SK-N-SH (cell line): ENCODE measurements around the gene SNX12. TPM values are rescaled to one million over a fixed set of nuclear protein-coding genes. Genes with fewer than 3 reads are reported as not detected.

Experiments used
- CTCF ChIA-PET: fragments of 300-600, 350-600 bp; formaldehyde crosslinking; extraction: SDS; loops from one replicate; lab custom pipeline; 2021; lab: Yijun Ruan, JAX
- POLR2A ChIA-PET: fragments of 350-600 bp; sonication (Branson Sonifier 250); formaldehyde crosslinking; extraction: SDS; loops from one replicate; lab custom pipeline; 2020; ENCODE audit warnings: antibody characterized with exemption, inconsistent platforms; lab: Yijun Ruan, JAX
- DNase-seq: peaks from one replicate; pipeline ENCODE4 v3.0.0; 2012
- H2AFZ ChIP-seq: fragments of 200-600 bp; sonication (generic); 2 replicates; pipeline ENCODE4 v1.8.1; 2016; ENCODE audit warnings: antibody characterized with exemption, mild to moderate bottlenecking, low read depth
- H3F3A ChIP-seq: fragments of 200-600 bp; sonication (generic); replicated peaks from 2 replicates; pipeline ENCODE3; 2016; ENCODE audit warnings: antibody characterized with exemption, mild to moderate bottlenecking; ENCODE audit not compliant: insufficient read depth
- H3K27ac ChIP-seq, 2 experiments: fragments of 200-500 bp in 1 of 2; fragments of 200-600 bp in 1 of 2; sonication (Bioruptor generic) in 1 of 2; sonication (generic), shearing (Covaris generic) in 1 of 2; 2 replicates each; pipeline versions ENCODE4 v1.5.1 to v1.6.1; 2014 to 2016; ENCODE audit warnings: low read depth in 2 of 2, inconsistent platforms in 1 of 2, low read length in 1 of 2, mild to moderate bottlenecking in 1 of 2, mixed read lengths in 1 of 2
- H3K27me3 ChIP-seq: fragments of 200-600 bp; sonication (generic), shearing (Covaris generic); 2 replicates; pipeline ENCODE4 v1.6.1; 2016; ENCODE audit warnings: mixed run types; ENCODE audit not compliant: insufficient read depth
- H3K36me3 ChIP-seq, 2 experiments: fragments of 200-500 bp in 1 of 2; fragments of 200-600 bp in 1 of 2; sonication (Bioruptor generic) in 1 of 2; sonication (generic) in 1 of 2; replicated peaks in 1 of 2; 2 replicates each; pipeline versions ENCODE3 to v1.5.1; 2014 to 2016; ENCODE audit warnings: low read length in 1 of 2, mild to moderate bottlenecking in 1 of 2; ENCODE audit not compliant: insufficient read depth in 2 of 2, control insufficient read depth in 1 of 2
- H3K4me1 ChIP-seq, 2 experiments: fragments of 200-500 bp in 1 of 2; fragments of 200-600 bp in 1 of 2; sonication (Bioruptor generic) in 1 of 2; sonication (generic), shearing (Covaris generic) in 1 of 2; 2 replicates each; pipeline versions ENCODE4 v1.5.1 to v1.6.1; 2014 to 2016; ENCODE audit warnings: low read depth in 1 of 2, low read length in 1 of 2, mixed run types in 1 of 2; ENCODE audit not compliant: insufficient read depth in 2 of 2, control insufficient read depth in 1 of 2
- H3K4me2 ChIP-seq: fragments of 200-600 bp; sonication (generic), shearing (Covaris generic); 2 replicates; pipeline ENCODE4 v1.6.1; 2017; ENCODE audit warnings: mixed run types
- H3K4me3 ChIP-seq, 2 experiments: fragments of 200-500 bp in 1 of 2; fragments of 200-600 bp in 1 of 2; sonication (Bioruptor generic) in 1 of 2; sonication (generic), shearing (Covaris generic) in 1 of 2; 2 replicates each; pipeline versions ENCODE4 v1.5.1 to v1.8.1; 2014 to 2016; ENCODE audit warnings: low read depth in 2 of 2, inconsistent platforms in 1 of 2, low read length in 1 of 2, mild to moderate bottlenecking in 1 of 2, mixed read lengths in 1 of 2, moderate library complexity in 1 of 2
- H3K79me2 ChIP-seq: fragments of 200-600 bp; sonication (generic); 2 replicates; pipeline ENCODE4 v1.8.1; 2017; ENCODE audit warnings: mild to moderate bottlenecking; ENCODE audit not compliant: insufficient read depth
- H3K9ac ChIP-seq: fragments of 200-600 bp; sonication (generic); 2 replicates; pipeline ENCODE4 v1.6.1; 2017; ENCODE audit warnings: mixed run types
- H3K9me2 ChIP-seq: fragments of 200-600 bp; sonication (generic); 2 replicates; pipeline ENCODE4 v1.6.1; 2017; ENCODE audit warnings: mixed run types
- H3K9me3 ChIP-seq: fragments of 200-600 bp; sonication (generic); 2 replicates; pipeline ENCODE4 v1.6.1; 2017; ENCODE audit warnings: mixed run types, mild to moderate bottlenecking, moderate library complexity
- H4K20me1 ChIP-seq: fragments of 200-600 bp; sonication (generic); 2 replicates; pipeline ENCODE4 v1.6.1; 2017; ENCODE audit warnings: mild to moderate bottlenecking, mixed run types; ENCODE audit not compliant: insufficient read depth
- ELF1 ChIP-seq: IDR thresholded peaks from 2 replicates; pipeline ENCODE4 v1.4.0; 2012
- GABPA ChIP-seq: IDR thresholded peaks from 2 replicates; pipeline ENCODE4 v1.4.0; 2012; ENCODE audit warnings: low read depth, mild to moderate bottlenecking
- GATA2 ChIP-seq: sonication (generic); formaldehyde crosslinking; IDR thresholded peaks from 2 replicates; pipeline ENCODE4 v1.5.0; 2020; ENCODE audit warnings: mild to moderate bottlenecking, missing genetic modification reagents
- RCOR1 ChIP-seq: fragments of 150-350 bp; IDR thresholded peaks from 2 replicates; pipeline ENCODE4 v1.6.1; 2017; ENCODE audit warnings: antibody characterized with exemption, low read length
- REST ChIP-seq: IDR thresholded peaks from 2 replicates; pipeline ENCODE4 v1.6.1; 2012; ENCODE audit warnings: mild to moderate bottlenecking, low read depth, low read length, moderate library complexity
- SMC3 ChIP-seq: IDR thresholded peaks from 2 replicates; pipeline ENCODE4 v1.6.1; 2012; ENCODE audit warnings: low read depth, low read length, improper control_type of control experiment
- TCF12 ChIP-seq: IDR thresholded peaks from 2 replicates; pipeline ENCODE4 v1.4.0; 2012
- YY1 ChIP-seq: IDR thresholded peaks from 2 replicates; pipeline ENCODE4 v1.4.0; 2012; ENCODE audit warnings: low read depth, mild to moderate bottlenecking
- WGBS: methylation state at CpG from one replicate; pipeline ENCODE4 v1.1.6; 2017; ENCODE audit warnings: low lambda C conversion rate; 5-methylcytosine and 5-hydroxymethylcytosine counted together
- polyA plus RNA-seq, 3 experiments: library from polyadenylated mRNA; depleted of rRNA; stranded (reverse); fragments of >200 nt; gene quantifications; 2 replicates each; pipeline ENCODE4 v1.2.3, GENCODE V29; 2012

The SNX12 gene
- polyA plus RNA-seq, 1 of the 3 experiments (the other 2 are of a cell fraction), result 39.8 TPM

GRCh38 chrX:71117358-71117757, 49.2 kb upstream of the SNX12 start (continued):
- TF ChIP-seq REST, result no peak
- no peak for TF ChIP-seq SMC3
- no peak for TF ChIP-seq ELF1
- no peak for TF ChIP-seq YY1
- TF ChIP-seq GABPA, result no peak
- TF ChIP-seq RCOR1, result no peak

- TF ChIP-seq TCF12 (no peak), RCOR1 (no peak), YY1 (no peak), REST (no peak), GATA2 (CRISPR knock-in tag) (no peak), ELF1 (no peak)
- TF ChIP-seq, all 33 proteins: peak for 0
- H3K4me3 ChIP-seq, result no peak overlapping the region
- H3K9me3 ChIP-seq, result no peaks in the 10 kb centered on the region
- no peak overlapping the region for H3K4me2 ChIP-seq
- CTCF ChIA-PET, result interaction anchor here (1.1 to 1.2 kb wide), 3 partner anchors 10 to 18 kb away, joined by 4 to 5 read pairs (median 4); no protein-coding TSS in a partner anchor
- H3F3A ChIP-seq, result no peaks in the 10 kb centered on the region
- no peaks in the 10 kb centered on the region for H3K9me2 ChIP-seq
- H2AFZ ChIP-seq, result 0 out of 2 replicates have a peak overlapping the region, but pooled peaks have one; percentile 35
- H3K27ac ChIP-seq, result no peak overlapping the region
- no peaks in the 10 kb centered on the region for H3K36me3 ChIP-seq
- POLR2A ChIA-PET, result interaction anchor here (1.4 kb wide), 1 partner anchor 9 kb away, joined by 5 read pairs; no protein-coding TSS in a partner anchor
- no peak overlapping the region for H3K9ac ChIP-seq
- peaks cover 0 to 4% of the 10 kb centered on the region in 2 experiments; a peak in 1 of 4 replicates for H3K4me1 ChIP-seq
- 34% methylated on average over 5 of the region's 5 CpGs for WGBS
- no peak for DNase-seq
- H3K27me3 ChIP-seq, result no peaks in the 10 kb centered on the region; the same call in 1 of the 2 replicates
- no peaks in the 10 kb centered on the region for H4K20me1 ChIP-seq
- no peaks in the 10 kb centered on the region for H3K79me2 ChIP-seq
Measured at GRCh38 chrX:71111921-71112431, 43.8 kb upstream of the SNX12 start.
